OCI-LY1 (cell line): ENCODE results near the gene ARHGEF40.

Source experiments
- EZH2 ChIP-seq: fragments of 200-600 bp; sonication (generic), shearing (Covaris generic); IDR thresholded peaks from 2 replicates; pipeline ENCODE4 v1.8.0; 2017; ENCODE audit warnings: borderline replicate concordance, mixed run types, mild to moderate bottlenecking, antibody characterized with exemption, low read length, moderate library complexity, mixed read lengths
- TF ChIP-seq, protein P1 (sequence below): fragments of 200-600 bp; sonication (generic), shearing (Covaris generic); IDR thresholded peaks from 2 replicates; pipeline ENCODE4 v1.5.1; 2017; ENCODE audit warnings: mild to moderate bottlenecking, antibody characterized with exemption, low read length, moderate library complexity, mixed read lengths

DNA sequence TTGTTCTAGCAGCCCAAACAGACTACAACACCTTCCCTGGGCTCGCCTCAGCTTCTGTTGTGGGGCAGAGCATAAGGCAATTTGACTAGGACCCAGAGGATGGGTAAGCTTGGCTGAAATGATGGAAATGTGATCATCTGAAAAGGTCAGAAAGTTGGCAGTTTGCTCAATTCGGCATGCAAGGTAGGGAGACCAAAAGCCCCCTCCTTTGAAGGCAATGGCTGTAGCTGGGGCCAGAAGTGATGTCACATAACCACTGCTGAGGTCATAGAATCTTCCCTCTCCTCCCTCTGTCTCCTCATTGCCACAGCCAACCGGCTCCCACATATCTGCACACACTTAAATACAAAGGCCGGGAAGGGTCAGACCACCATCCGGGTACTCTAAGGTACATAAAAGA lies 40.2 kb upstream of the ARHGEF40 start, which contains the start of gene TPPP2:
- no peak for TF ChIP-seq EZH2
- TF ChIP-seq, protein P1, sequence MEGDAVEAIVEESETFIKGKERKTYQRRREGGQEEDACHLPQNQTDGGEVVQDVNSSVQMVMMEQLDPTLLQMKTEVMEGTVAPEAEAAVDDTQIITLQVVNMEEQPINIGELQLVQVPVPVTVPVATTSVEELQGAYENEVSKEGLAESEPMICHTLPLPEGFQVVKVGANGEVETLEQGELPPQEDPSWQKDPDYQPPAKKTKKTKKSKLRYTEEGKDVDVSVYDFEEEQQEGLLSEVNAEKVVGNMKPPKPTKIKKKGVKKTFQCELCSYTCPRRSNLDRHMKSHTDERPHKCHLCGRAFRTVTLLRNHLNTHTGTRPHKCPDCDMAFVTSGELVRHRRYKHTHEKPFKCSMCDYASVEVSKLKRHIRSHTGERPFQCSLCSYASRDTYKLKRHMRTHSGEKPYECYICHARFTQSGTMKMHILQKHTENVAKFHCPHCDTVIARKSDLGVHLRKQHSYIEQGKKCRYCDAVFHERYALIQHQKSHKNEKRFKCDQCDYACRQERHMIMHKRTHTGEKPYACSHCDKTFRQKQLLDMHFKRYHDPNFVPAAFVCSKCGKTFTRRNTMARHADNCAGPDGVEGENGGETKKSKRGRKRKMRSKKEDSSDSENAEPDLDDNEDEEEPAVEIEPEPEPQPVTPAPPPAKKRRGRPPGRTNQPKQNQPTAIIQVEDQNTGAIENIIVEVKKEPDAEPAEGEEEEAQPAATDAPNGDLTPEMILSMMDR, result no peak
